K562 (cell line): Measurements from ENCODE around the gene ABL1. TPM values are rescaled to one million over a fixed set of nuclear protein-coding genes. Genes with fewer than 3 reads are reported as not detected.

Source experiments
- ATAC-seq: fragments of 200-7000 bp; cut with Tn5 transposase; 3 replicates; pipeline ENCODE4 v1.9.1; 2020; ENCODE audit warnings: moderate library complexity
- BruUV-seq: library from RNA; stranded (reverse); fragments of 400-500 nt; replicated peaks from 2 replicates; lab custom pipeline; 2021; lab: Mats Ljungman, UMichigan
- CTCF ChIA-PET: fragments of 300-600 bp; formaldehyde crosslinking; extraction: SDS; loops from one replicate; lab custom pipeline; 2021; ENCODE audit warnings: low intra/inter-chr PET ratio; lab: Yijun Ruan, JAX
- POLR2A ChIA-PET: fragments of 300-600, 350-650 bp; sonication (Branson Sonifier 250); formaldehyde crosslinking; extraction: SDS; loops from one replicate; lab custom pipeline; 2021; ENCODE audit warnings: antibody characterized with exemption, inconsistent platforms; lab: Yijun Ruan, JAX
- DNase-seq, 4 experiments: peaks; one replicate each; pipeline versions ENCODE4 v3.0.0 to v3.0.0-alpha.2; 2011 to 2018; ENCODE audit warnings: low spot score in 3 of 4, mixed read lengths in 3 of 4; ENCODE audit errors: extremely low read depth in 1 of 4
- FAIRE-seq: peaks from 2 replicates; lab custom pipeline; 2011; peaks lifted over from hg19 to GRCh38; lab: Jason Lieb, UNC
- H2AFZ ChIP-seq: 2 replicates; pipeline ENCODE4 v1.6.0; 2011; ENCODE audit warnings: low read depth, low read length, control low read depth, inconsistent platforms
- H3K27ac ChIP-seq: fragments of 200-600 bp; 3 replicates; pipeline ENCODE4 v1.8.0; 2011; ENCODE audit warnings: low read depth, mild to moderate bottlenecking, control low read depth, inconsistent platforms, low read length, moderate library complexity, mixed read lengths; ENCODE audit errors: extremely low read depth
- H3K27me3 ChIP-seq, 2 experiments: fragments of 300-600 bp in 1 of 2; 2 replicates in 1 of 2; 3 replicates in 1 of 2; pipeline versions ENCODE4 v1.6.0 to v1.8.0; 2011; ENCODE audit warnings: inconsistent platforms in 2 of 2, low read length in 2 of 2, mild to moderate bottlenecking in 1 of 2, mixed read lengths in 1 of 2, moderate library complexity in 1 of 2; ENCODE audit not compliant: control insufficient read depth in 2 of 2, insufficient read depth in 2 of 2
- H3K36me3 ChIP-seq: fragments of 300-600 bp; 3 replicates; pipeline ENCODE4 v1.8.0; 2011; ENCODE audit warnings: mild to moderate bottlenecking, low read length, inconsistent platforms; ENCODE audit not compliant: control insufficient read depth, insufficient read depth
- H3K4me1 ChIP-seq, 2 experiments: fragments of 200-600 bp in 1 of 2; replicated peaks in 1 of 2; 2 replicates in 1 of 2; 3 replicates in 1 of 2; pipeline versions ENCODE4 v1.5.1 to v1.8.0; 2011; ENCODE audit warnings: inconsistent platforms in 2 of 2, low read length in 2 of 2, mild to moderate bottlenecking in 1 of 2, mixed read lengths in 1 of 2, moderate library complexity in 1 of 2; ENCODE audit not compliant: control insufficient read depth in 2 of 2, insufficient read depth in 2 of 2
- H3K4me2 ChIP-seq: 2 replicates; pipeline ENCODE4 v1.6.1; 2011; ENCODE audit warnings: low read length, control low read depth, inconsistent platforms, mixed read lengths; ENCODE audit not compliant: insufficient read depth
- H3K4me3 ChIP-seq: fragments of 200-600 bp; sonication (generic), shearing (Covaris generic); 2 replicates; pipeline ENCODE4 v1.5.1; 2016; ENCODE audit warnings: control low read depth, inconsistent platforms
- H3K79me2 ChIP-seq: fragments of 200-600 bp; 3 replicates; pipeline ENCODE4 v1.8.0; 2011; ENCODE audit warnings: low read length, inconsistent platforms; ENCODE audit not compliant: control insufficient read depth, insufficient read depth
- H3K9ac ChIP-seq, 2 experiments: 2 replicates each; pipeline versions ENCODE4 v1.6.0 to v1.6.1; 2011; ENCODE audit warnings: low read depth in 2 of 2, low read length in 2 of 2, control low read depth in 1 of 2, inconsistent platforms in 1 of 2, mild to moderate bottlenecking in 1 of 2, mixed read lengths in 1 of 2; ENCODE audit not compliant: insufficient read depth in 1 of 2
- H3K9me1 ChIP-seq: one replicate; pipeline ENCODE4 v1.6.0; 2011; ENCODE audit warnings: inconsistent platforms, mild to moderate bottlenecking, low read length, moderate library complexity; ENCODE audit not compliant: control insufficient read depth, insufficient read depth
- H3K9me3 ChIP-seq: replicated peaks from 2 replicates; pipeline ENCODE4 v1.5.1; 2011; ENCODE audit warnings: low read depth, low read length, inconsistent platforms; ENCODE audit not compliant: control insufficient read depth, insufficient read depth
- H4K20me1 ChIP-seq: replicated peaks from 2 replicates; pipeline ENCODE4 v1.6.1; 2011; ENCODE audit warnings: low read length, inconsistent platforms, mixed read lengths; ENCODE audit not compliant: control insufficient read depth, insufficient read depth
- WGBS: fragments of 100-300 bp; shearing (Covaris generic); methylation state at CpG from one replicate; pipeline ENCODE4 v1.1.6; 2016; ENCODE audit warnings: low coverage, mixed read lengths; ENCODE audit not compliant: insufficient coverage; ENCODE audit errors: missing lambda C conversion rate; 5-methylcytosine and 5-hydroxymethylcytosine counted together
- in situ Hi-C: fragments of 300-500 bp; cut with MboI; formaldehyde crosslinking; loops from 4 replicates; pipeline ENCODE4 v1.15.0; 2018; ENCODE audit warnings: inconsistent platforms, mixed read lengths
- intact Hi-C: fragments of 100-400 bp; cut with micrococcal nuclease; formaldehyde crosslinking; loops from 2 replicates; pipeline ENCODE4 v1.14.2; 2022
- polyA plus RNA-seq, 8 experiments: library from polyadenylated mRNA; depleted of rRNA in 4 of 8; stranded (reverse) in 5 of 8; unstranded in 3 of 8; fragments of >200 nt; fragmentation: Nextera tagmentation in 2 of 8; fragmentation: Illumina TruSeq in 1 of 8; extraction: Ambion mirVana in 2 of 8; extraction: Trizol in 1 of 8; gene quantifications; 2 replicates each; pipeline versions ENCODE4 v1.2.1 to v1.2.3, GENCODE V29; 2011 to 2014; ENCODE audit warnings: inconsistent platforms in 1 of 8, missing spikeins in 1 of 8
- total RNA-seq, 7 experiments: library from RNA; depleted of rRNA in 6 of 7; stranded (reverse); fragments of >200 nt in 6 of 7; fragmentation: Illumina TruSeq in 2 of 7; extraction: Trizol in 2 of 7; gene quantifications; 2 replicates each; pipeline versions ENCODE4 v1.2.1 to v1.2.3, GENCODE V29; 2011 to 2021; ENCODE audit warnings: low replicate concordance in 1 of 7
- TF ChIP-seq, protein P1 (sequence below), 2 experiments: fragments of 450-650 bp in 1 of 2; sonication (generic) in 1 of 2; formaldehyde crosslinking in 1 of 2; IDR thresholded peaks in 1 of 2; conservative IDR thresholded peaks in 1 of 2; 2 replicates each; pipeline versions ENCODE4 v1.6.1 to v1.8.1; 2016 to 2023; ENCODE audit warnings: mild to moderate bottlenecking in 2 of 2, moderate library complexity in 2 of 2, inconsistent platforms in 1 of 2, missing genetic modification reagents in 1 of 2
- TF ChIP-seq, protein P2 (sequence below): fragments of 150-350 bp; IDR thresholded peaks from 2 replicates; pipeline ENCODE4 v1.6.1; 2014; ENCODE audit warnings: low read depth, mild to moderate bottlenecking, low read length, borderline replicate concordance

ABL1 gene
- total and polyA plus RNA-seq, 9 of the 15 experiments (the other 6 are each of a cell fraction or from before 2014, with no cell fraction given): 1.5 to 130 (median 37.8) TPM

DNA sequence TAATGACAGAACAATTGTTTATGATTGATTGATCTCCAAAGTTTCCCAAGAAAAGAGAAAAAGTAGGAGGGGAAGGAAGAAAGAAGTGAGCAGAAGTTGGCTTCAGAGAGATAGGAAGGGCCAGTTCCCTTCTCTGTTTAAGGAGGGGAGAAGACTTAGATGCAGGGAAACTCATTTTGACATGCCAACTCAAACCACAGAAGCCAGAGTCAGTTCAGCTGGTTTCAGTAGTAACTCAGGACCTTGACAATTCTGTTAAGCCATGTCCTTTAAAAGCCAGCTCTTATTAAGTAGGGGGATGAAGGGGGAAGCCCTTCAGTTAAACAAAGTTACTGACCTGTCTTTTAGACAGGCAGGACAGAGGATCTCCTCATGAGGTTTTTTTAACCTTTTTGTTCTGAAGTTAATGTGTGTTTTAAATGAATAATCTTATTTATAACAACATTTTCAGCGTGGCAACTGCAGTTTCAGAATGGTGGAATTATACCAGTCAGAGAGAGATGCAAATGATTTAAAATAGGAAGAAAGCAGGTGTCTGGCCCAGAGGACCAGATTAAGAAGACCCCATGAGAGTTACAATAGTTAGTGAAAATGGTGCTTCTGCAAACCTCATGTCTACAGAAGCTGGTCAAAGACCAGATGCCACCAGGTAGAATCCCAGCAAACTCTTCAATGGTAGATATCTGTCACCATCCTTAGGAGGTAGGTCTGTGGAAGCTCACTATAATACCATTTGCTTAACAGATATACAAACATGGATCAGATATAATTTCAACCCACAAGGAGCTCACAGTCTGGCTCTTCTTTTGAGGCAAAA is 29.3 kb upstream of the ABL1 start:
- CTCF ChIA-PET: no interaction called here
- TF ChIP-seq, protein P1, sequence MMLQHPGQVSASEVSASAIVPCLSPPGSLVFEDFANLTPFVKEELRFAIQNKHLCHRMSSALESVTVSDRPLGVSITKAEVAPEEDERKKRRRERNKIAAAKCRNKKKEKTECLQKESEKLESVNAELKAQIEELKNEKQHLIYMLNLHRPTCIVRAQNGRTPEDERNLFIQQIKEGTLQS (IDR thresholded peaks at IDR 0.05): no peak
- TF ChIP-seq, protein P1 (CRISPR knock-in tag; conservative IDR thresholded peaks at IDR 0.05): 0 out of 2 replicates have a peak, but pooled peaks have one; percentile 16
- TF ChIP-seq, protein P2, sequence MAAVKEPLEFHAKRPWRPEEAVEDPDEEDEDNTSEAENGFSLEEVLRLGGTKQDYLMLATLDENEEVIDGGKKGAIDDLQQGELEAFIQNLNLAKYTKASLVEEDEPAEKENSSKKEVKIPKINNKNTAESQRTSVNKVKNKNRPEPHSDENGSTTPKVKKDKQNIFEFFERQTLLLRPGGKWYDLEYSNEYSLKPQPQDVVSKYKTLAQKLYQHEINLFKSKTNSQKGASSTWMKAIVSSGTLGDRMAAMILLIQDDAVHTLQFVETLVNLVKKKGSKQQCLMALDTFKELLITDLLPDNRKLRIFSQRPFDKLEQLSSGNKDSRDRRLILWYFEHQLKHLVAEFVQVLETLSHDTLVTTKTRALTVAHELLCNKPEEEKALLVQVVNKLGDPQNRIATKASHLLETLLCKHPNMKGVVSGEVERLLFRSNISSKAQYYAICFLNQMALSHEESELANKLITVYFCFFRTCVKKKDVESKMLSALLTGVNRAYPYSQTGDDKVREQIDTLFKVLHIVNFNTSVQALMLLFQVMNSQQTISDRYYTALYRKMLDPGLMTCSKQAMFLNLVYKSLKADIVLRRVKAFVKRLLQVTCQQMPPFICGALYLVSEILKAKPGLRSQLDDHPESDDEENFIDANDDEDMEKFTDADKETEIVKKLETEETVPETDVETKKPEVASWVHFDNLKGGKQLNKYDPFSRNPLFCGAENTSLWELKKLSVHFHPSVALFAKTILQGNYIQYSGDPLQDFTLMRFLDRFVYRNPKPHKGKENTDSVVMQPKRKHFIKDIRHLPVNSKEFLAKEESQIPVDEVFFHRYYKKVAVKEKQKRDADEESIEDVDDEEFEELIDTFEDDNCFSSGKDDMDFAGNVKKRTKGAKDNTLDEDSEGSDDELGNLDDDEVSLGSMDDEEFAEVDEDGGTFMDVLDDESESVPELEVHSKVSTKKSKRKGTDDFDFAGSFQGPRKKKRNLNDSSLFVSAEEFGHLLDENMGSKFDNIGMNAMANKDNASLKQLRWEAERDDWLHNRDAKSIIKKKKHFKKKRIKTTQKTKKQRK: no peak
- no peaks in the 10 kb centered on the region for H4K20me1 ChIP-seq
- H3K4me2 ChIP-seq: no peak overlapping the region
- no peak overlapping the region for H3K4me3 ChIP-seq
- H3K9me1 ChIP-seq: no peaks in the 10 kb centered on the region
- peak; percentile 10; the same call in 2 of the 3 replicates for ATAC-seq
- intact Hi-C loops (no loop called here), in situ Hi-C loops (no loop called here)
- no peak overlapping the region for H3K27ac ChIP-seq
- POLR2A ChIA-PET: interaction anchor here (1.0 to 8.1 kb wide), 18 partner anchors 8 to 57 kb away, joined by 3 to 84 read pairs (median 6); no protein-coding TSS in a partner anchor
- BruUV-seq: no TSS peak
- no peaks in the 10 kb centered on the region for H3K4me1 ChIP-seq
- H3K79me2 ChIP-seq: no peaks in the 10 kb centered on the region
- peak in 1 of 4 experiments; percentile 49 for DNase-seq
- no peaks in the 10 kb centered on the region; the same call in 1 of the 2 replicates for H3K9me3 ChIP-seq
- no peak overlapping the region for H2AFZ ChIP-seq
- H3K9ac ChIP-seq: no peak overlapping the region
- no peaks in the 10 kb centered on the region for H3K36me3 ChIP-seq
- no peaks in the 10 kb centered on the region for H3K27me3 ChIP-seq
- 40% methylated on average over 1 of the region's 1 CpG for WGBS
- no peak for FAIRE-seq
